ENCODE measurements around the gene TSPAN5.

GRCh38 chr4:98623126-98623802 lies 35.1 kb downstream of the TSPAN5 start:
- no peak for TF ChIP-seq CTCF (tag by site-specific recombination; IDR thresholded peaks at IDR 0.05)
- TF ChIP-seq ZNF404 (tag by site-specific recombination; IDR thresholded peaks at IDR 0.05): no peak
- no peak for TF ChIP-seq ZNF518A (tag by site-specific recombination; conservative IDR thresholded peaks at IDR 0.05; ENCODE audit: low read depth)
- TF ChIP-seq ZNF629 (tag by site-specific recombination; IDR thresholded peaks at IDR 0.05): no peak
- no peak for TF ChIP-seq HOXA7 (CRISPR knock-in tag; IDR thresholded peaks at IDR 0.05; ENCODE audit: borderline replicate concordance)

Measured in HEK293 (cell line).